GM19025 (cell line): Measurements from ENCODE around the gene TYSND1.
A peak's percentile ranks its signal among the peaks of the same experiment; 100 is the strongest.
"Not testable (repeated sequence)": the region's sequence is repeated elsewhere in the genome, so short reads cannot be mapped to it uniquely, and the experiment has no call there.

Source experiments
- ATAC-seq: cut with Tn5 transposase; IDR thresholded peaks from one replicate; pipeline ENCODE4 v1.9.1; 2021; ENCODE audit warnings: mild to moderate bottlenecking, low read depth, moderate library complexity; ENCODE audit not compliant: unreplicated experiment

Gene TYSND1

DNA sequence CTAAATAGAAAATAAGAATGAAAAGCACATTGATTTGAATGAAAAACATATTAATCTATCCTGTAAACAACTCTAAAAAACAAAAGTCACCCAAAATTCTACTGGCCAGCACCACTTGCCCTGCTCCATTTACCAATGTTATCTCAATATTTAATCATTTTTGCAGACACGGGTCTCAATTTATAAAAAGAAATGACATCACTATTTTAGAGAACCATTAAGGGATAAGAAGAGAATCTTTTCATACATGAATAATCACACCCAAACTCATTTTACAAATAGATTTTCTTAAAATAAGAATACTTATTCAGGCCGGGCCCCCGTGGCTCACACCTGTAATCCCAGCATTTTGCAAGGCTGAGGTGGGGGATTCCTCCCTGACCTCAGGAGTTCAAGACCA lies 19.9 kb upstream of the TYSND1 start:
- no peak for ATAC-seq

DNA sequence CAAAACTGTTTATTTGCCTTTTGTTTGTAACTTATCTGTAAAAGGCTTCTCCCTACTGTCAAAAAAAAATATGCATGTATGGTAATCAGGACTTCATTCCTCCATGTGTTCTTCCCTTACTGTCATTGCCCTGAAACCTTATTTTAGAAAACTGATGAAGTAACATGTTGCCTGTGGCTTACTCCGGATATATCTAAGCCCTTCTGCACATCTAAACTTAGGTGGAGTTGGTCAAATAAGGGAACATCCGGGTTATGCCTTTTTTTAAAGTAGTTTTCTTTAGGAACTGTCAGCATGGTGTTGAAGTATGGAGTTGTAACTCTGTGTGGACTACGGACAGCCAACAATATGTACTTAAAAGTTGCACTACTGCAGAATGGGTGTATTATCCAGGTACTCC lies 17.7 kb upstream of the TYSND1 start:
- no peak for ATAC-seq

GRCh38 chr10:70163448-70163847 lies 16.9 kb upstream of the TYSND1 start:
- ATAC-seq, result no peak

- peak; percentile 72 for ATAC-seq
Measured at GRCh38 chr10:70162892-70163201, 16.3 kb upstream of the TYSND1 start.

DNA sequence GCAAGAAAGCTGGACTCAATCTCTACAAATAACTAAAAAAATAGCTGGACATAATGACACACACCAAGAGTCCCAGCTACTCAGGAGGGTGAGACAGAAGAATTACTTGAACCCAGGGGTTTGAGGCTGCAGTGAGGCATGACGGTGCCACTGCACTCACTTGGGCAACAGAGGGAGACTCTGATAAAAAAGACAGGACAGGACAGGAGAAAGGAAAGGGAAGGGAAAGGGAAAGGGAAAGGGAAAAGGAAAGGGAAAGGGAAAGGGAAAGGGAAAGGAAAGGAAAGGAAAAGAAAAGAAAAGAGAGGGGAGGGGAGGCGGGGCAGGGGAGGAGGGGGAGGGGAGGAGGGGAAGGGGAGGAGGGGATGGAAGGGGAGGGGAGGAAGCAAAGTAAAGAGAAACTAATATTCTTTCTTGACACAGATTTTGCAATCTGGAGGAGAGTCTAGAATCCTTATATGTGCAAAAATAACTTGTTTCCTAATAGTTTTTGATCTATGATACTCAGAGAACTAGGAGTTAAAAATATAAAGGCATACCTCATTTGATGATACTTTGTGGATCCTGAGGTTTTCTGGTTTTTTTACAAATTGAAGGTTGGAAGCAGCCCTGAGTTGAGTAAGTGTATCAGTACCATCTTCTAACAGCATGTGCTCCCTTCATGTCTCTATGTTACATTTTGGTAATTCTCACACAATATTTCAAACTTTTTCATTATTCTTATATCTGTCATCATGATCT lies 15.8 kb upstream of the TYSND1 start:
- ATAC-seq, result peak; percentile 33

- no peak for ATAC-seq
Measured at GRCh38 chr10:70160798-70161197, 14.3 kb upstream of the TYSND1 start.

DNA sequence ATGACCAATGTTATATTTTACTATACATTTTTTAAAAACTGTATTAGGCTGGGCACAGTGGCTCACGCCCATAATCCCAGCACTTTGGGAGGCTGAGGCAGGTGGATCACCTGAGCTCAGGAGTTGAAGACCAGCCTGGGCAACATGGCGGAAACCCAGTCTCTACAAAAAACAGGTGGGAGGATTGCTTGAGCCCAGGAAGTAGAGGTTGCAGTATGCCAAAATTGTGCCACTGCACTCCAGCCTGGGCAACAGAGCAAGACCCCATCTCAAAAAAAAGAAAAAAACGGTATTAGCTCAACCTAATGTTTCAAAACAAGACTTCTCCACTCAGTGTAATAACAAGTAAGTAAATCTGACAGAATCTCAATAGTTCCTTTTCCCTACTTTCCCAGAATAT lies 12.9 kb upstream of the TYSND1 start:
- ATAC-seq, result not testable (repeated sequence)

GRCh38 chr10:70158113-70158512 lies 11.6 kb upstream of the TYSND1 start:
- no peak for ATAC-seq

DNA sequence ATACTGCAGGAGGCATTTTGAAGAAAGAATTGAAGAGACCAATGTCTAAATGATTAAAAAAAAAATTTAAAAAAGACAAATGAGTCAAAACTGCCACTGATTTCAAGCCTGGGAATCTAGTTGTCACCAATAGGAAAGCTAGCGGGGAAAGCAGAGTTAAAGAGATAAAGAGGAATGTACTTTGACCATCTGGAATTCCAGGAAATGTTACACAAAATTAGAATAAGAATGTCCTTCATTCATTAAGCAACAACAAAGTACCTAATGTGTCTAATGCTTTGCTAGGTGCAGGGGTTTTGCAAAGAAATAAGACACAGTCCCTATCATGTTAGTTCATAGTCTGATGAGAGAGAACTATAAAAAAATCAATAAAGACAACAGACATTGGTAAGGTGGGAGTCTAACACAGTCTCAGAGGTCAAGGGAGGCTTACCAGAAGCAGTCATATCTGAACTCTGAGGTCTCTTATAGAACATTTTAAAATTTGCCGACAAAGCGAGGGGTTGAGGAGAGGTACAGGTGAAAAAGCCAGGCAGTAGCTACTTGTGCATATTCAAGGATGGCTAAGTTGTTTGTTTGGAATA lies 8.8 kb upstream of the TYSND1 start:
- ATAC-seq, result no peak

DNA sequence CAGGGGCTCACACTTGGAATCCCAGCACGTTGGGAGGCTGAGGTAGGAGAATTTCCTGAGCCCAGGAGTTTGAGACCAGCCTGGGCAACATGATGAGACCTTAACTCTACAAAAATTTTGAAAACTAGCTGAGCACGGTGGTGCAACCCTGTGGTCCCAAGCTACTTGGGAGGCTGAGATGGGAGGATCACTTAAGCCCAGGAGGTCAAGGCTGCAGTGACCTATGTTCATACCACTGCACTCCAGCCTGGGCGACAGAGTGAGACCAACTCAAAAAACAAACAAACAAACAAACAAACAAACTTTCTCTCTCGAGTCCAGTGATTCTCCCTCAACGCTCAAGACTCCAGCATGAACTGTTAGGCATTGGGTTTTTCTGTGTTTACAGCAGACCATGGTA lies 2.0 kb upstream of the TYSND1 start:
- no peak for ATAC-seq

DNA sequence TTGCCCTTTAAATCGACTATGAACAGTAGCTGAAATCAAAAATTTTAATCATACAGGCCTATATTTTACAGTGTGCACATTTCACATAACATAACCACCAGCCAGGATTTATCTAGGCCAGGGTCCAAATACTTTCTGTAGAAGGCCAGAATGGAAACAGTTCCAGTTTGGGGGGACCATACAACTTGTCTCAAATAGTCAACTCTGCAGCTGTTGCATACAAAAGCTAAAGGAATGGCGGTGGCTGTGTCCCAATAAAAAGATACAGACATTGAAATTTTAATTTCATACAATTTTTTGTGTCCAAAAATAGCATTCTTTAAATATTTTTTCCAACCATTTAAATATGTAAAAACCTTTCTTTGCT lies 742 bp upstream of the TYSND1 start:
- no peak for ATAC-seq

DNA sequence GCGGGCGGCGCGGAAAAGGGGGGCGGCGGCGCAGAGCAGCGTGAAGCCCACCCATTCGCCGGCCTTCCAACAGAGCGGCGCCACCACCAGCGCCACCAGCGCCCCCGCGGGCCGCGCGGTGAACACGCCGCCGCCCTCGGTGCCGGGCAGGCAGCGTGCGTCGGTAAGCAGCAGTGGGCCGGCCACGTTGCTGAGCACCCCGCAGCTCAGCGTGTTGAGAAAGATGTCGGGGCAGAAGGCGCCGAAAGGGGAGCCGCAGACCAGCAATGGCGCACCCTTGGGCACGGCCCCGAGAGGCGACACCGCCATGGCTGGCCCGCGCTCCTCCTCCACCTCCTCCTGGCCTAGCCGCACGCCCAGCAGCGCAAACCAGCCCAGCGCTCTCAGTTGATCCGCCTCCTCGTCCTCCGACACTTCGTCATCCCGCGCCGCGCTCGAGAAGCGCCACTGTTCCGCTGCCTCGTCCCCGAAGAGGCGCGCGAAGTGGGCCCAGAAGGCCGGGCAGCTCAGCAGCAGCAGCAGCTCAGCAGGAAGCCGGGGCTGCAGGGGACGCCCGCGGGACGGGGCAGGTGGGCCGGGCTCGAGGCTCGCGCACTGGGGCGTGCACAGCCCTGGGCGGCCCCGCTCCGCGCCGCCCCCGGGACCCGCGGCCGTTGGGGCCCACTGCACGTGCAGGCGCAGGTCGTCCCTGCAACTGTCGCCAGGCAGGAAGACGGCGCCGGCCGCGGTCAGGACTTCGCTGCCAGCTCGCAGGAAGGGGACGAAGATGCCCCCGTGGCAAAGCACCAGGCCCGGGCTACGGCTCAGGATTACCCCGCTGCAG lies 623 bp downstream of the TYSND1 start:
- ATAC-seq, result peak; percentile 49

GRCh38 chr10:70145166-70145665 lies 1.3 kb downstream of the TYSND1 start:
- ATAC-seq, result peak; percentile 7

GRCh38 chr10:70144372-70145110 lies 2.0 kb downstream of the TYSND1 start:
- ATAC-seq, result no peak

GRCh38 chr10:70142555-70142954 lies 3.9 kb downstream of the TYSND1 start:
- ATAC-seq, result no peak

DNA sequence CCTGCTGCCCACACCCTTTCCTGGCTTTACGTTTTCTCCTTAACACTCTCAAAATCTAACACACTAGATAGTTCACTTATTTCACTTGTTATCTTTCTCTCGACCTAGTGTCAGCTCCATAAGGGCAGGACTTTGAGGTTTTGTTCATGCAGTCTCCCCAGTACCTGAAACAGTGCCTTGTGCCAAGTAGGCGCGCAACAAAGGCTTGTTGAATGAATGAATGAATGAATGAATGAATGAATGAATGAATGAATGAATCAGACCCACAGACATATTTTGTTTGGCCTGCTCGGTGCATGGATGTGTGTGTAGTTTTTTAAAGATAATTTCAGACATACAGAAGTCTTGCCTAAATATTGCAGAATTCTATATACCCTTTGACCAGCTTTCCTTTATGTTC lies 6.2 kb downstream of the TYSND1 start:
- ATAC-seq, result no peak

DNA sequence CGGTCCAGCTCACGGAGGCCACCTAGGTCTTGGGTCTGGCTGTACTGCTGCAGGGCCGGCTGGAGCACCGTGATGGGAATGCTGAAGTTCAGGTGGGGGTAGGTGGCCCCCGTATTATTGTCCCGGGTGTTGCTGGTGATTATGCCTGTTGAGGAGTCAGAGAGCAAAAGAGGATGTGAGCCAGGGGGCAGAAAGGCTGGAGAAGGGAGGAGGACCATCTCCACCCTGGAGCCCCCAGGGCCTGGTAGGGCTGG lies 6.6 kb downstream of the TYSND1 start:
- no peak for ATAC-seq

DNA sequence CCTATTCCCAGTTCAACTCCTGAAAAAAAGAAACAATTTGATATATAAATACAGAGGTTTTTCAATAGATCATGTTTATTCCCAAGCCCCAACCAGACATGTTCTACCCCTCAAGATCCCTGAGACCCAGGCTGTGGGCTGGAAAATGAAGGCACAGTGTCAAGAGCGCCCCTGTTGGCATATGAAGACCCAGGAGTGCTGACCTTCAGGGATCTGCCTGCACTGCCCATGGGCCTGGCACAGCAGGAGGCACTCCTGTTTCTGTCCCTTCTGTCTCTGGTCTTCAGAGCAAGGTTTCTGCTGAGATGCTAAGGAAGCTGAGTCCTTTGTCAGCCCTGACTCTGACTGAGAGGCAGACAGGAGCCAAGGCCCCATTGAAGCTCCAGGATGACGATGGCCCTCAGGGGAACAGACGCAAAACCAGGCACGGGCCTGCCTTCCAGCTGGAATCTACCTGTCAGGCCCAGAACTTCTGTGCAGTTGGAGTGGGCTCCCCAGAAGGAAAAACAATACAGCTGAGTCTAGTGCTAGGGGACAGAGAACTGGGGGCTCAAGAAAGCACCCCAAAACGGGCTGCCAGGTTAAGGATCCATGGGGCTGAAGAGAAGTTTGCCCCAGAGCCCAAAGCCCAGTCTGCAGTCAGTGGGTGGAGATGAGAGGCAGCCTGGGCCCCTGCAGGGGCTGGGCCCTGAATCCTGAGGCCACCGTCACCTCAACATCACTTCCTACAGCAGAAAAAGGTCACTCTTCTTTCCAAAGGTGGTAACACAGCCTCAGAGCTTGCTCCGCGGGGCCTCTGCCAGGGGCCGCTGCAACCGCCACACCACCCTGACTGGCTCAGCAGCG lies 7.1 kb downstream of the TYSND1 start:
- no peak for ATAC-seq

- ATAC-seq, result no peak
Measured at GRCh38 chr10:70137927-70138883, 8.3 kb downstream of the TYSND1 start.
